ENCODE data around the gene PUM1. TPM values are rescaled to one million over a fixed set of nuclear protein-coding genes. Genes with fewer than 3 reads are reported as not detected.

Gene PUM1
- total RNA-seq, 1 donor from 2014 or later = 143 TPM

DNA sequence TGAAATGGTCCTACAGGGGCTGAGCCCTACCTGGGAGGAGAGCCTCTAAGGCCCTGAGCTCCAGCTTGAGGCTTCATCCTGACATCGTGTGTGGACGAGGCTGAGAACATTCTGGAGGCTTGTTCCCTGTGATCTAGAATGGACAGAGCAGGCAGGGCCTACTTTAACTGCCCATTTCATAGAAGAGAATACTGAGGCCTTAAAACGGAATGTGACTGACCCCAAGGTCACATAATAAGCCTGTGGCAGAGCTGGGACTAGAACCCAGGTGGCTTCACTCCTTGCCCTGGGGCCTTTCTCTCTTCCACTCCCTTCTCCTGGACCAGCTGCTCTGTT lies 151.0 kb downstream of the PUM1 start:
- Histone ChIP-seq H3K36me3 (ENCODE audit: insufficient read depth, low read length) (no peaks in the 10 kb centered on the region), H3K27me3 (ENCODE audit: insufficient read depth, low read length) (no peaks in the 10 kb centered on the region), H3K9me3 (ENCODE audit: insufficient read depth, low read depth, low read length) (no peaks in the 10 kb centered on the region), H3K9ac (ENCODE audit: low read length) (no peak overlapping the region), H3K4me1 (ENCODE audit: insufficient read depth, low read length) (peaks cover 15% of the 10 kb centered on the region), H2AFZ (ENCODE audit: low read depth, low read length) (no peak overlapping the region), H3K79me2 (ENCODE audit: insufficient read depth, low read length) (no peaks in the 10 kb centered on the region), H3K4me2 (ENCODE audit: low read length) (no peak overlapping the region), H4K20me1 (ENCODE audit: insufficient read depth, low read length) (no peaks in the 10 kb centered on the region), H3K27ac (ENCODE audit: low read depth, low read length) (no peak overlapping the region), H3K4me3 (ENCODE audit: insufficient read depth, low read depth, low read length) (no peak overlapping the region)
- no peak overlapping the region for H3K4me3 Mint-ChIP-seq (ENCODE audit: unreplicated experiment)
- FAIRE-seq = no peak
- TF ChIP-seq, protein P1, sequence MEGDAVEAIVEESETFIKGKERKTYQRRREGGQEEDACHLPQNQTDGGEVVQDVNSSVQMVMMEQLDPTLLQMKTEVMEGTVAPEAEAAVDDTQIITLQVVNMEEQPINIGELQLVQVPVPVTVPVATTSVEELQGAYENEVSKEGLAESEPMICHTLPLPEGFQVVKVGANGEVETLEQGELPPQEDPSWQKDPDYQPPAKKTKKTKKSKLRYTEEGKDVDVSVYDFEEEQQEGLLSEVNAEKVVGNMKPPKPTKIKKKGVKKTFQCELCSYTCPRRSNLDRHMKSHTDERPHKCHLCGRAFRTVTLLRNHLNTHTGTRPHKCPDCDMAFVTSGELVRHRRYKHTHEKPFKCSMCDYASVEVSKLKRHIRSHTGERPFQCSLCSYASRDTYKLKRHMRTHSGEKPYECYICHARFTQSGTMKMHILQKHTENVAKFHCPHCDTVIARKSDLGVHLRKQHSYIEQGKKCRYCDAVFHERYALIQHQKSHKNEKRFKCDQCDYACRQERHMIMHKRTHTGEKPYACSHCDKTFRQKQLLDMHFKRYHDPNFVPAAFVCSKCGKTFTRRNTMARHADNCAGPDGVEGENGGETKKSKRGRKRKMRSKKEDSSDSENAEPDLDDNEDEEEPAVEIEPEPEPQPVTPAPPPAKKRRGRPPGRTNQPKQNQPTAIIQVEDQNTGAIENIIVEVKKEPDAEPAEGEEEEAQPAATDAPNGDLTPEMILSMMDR (IDR thresholded peaks at IDR 0.05; ENCODE audit: insufficient read depth, low read depth, low read length) = no peak
- TF ChIP-seq EZH2 (IDR thresholded peaks at IDR 0.05; ENCODE audit: insufficient read depth, low read length) = no peak
- H3K27ac Mint-ChIP-seq (ENCODE audit: unreplicated experiment) = no peak overlapping the region
- no peaks in the 10 kb centered on the region for H3K9me3 Mint-ChIP-seq (ENCODE audit: unreplicated experiment)
- H3K27me3 Mint-ChIP-seq (ENCODE audit: low read depth, unreplicated experiment) = peaks cover 19% of the 10 kb centered on the region
- H3K4me1 Mint-ChIP-seq (ENCODE audit: low read depth, unreplicated experiment) = peaks cover 11% of the 10 kb centered on the region
- H3K36me3 Mint-ChIP-seq (ENCODE audit: low read depth, unreplicated experiment) = no peaks in the 10 kb centered on the region
- DNase-seq (ENCODE audit: low read depth) = no peak

GRCh38 chr1:30912913-30913652 lies 152.4 kb downstream of the PUM1 start:
- no peak overlapping the region for H3K27ac Mint-ChIP-seq (ENCODE audit: unreplicated experiment)
- no peak overlapping the region for H3K4me3 ChIP-seq (ENCODE audit: insufficient read depth, low read depth, low read length)
- H4K20me1 ChIP-seq (ENCODE audit: insufficient read depth, low read length) = no peaks in the 10 kb centered on the region
- H3K36me3 ChIP-seq (ENCODE audit: insufficient read depth, low read length) = no peaks in the 10 kb centered on the region
- DNase-seq (ENCODE audit: low read depth) (no peak), FAIRE-seq (no peak)
- H3K4me1 Mint-ChIP-seq (ENCODE audit: low read depth, unreplicated experiment) = peaks cover 7% of the 10 kb centered on the region
- H2AFZ ChIP-seq (ENCODE audit: low read depth, low read length) = no peak overlapping the region
- peaks cover 19% of the 10 kb centered on the region for H3K27me3 Mint-ChIP-seq (ENCODE audit: low read depth, unreplicated experiment)
- H3K4me2 ChIP-seq (ENCODE audit: low read length) = no peak overlapping the region
- H3K9me3 ChIP-seq (ENCODE audit: insufficient read depth, low read depth, low read length) = no peaks in the 10 kb centered on the region
- H3K79me2 ChIP-seq (ENCODE audit: insufficient read depth, low read length) = no peaks in the 10 kb centered on the region
- H3K27ac ChIP-seq (ENCODE audit: low read depth, low read length) = no peak overlapping the region
- no peak overlapping the region for H3K9ac ChIP-seq (ENCODE audit: low read length)
- peaks cover 15% of the 10 kb centered on the region for H3K4me1 ChIP-seq (ENCODE audit: insufficient read depth, low read length)
- no peak overlapping the region for H3K4me3 Mint-ChIP-seq (ENCODE audit: unreplicated experiment)
- no peaks in the 10 kb centered on the region for H3K27me3 ChIP-seq (ENCODE audit: insufficient read depth, low read length)
- TF ChIP-seq EZH2 (IDR thresholded peaks at IDR 0.05; ENCODE audit: insufficient read depth, low read length) = no peak
- TF ChIP-seq, protein P1 (IDR thresholded peaks at IDR 0.05; ENCODE audit: insufficient read depth, low read depth, low read length) = no peak
- H3K9me3 Mint-ChIP-seq (ENCODE audit: unreplicated experiment) = no peaks in the 10 kb centered on the region
- H3K36me3 Mint-ChIP-seq (ENCODE audit: low read depth, unreplicated experiment) = no peaks in the 10 kb centered on the region

GRCh38 chr1:30912224-30912623 lies 153.3 kb downstream of the PUM1 start:
- peaks cover 22% of the 10 kb centered on the region for H3K4me1 ChIP-seq (ENCODE audit: insufficient read depth, low read length)
- H3K27me3 ChIP-seq (ENCODE audit: insufficient read depth, low read length) = no peaks in the 10 kb centered on the region
- peaks cover 7% of the 10 kb centered on the region for H3K79me2 ChIP-seq (ENCODE audit: insufficient read depth, low read length)
- H2AFZ ChIP-seq (ENCODE audit: low read depth, low read length) = no peak overlapping the region
- H3K4me3 ChIP-seq (ENCODE audit: insufficient read depth, low read depth, low read length) = no peak overlapping the region
- DNase-seq (ENCODE audit: low read depth) (no peak), FAIRE-seq (no peak)
- Mint-ChIP-seq H3K27ac (ENCODE audit: unreplicated experiment) (no peak overlapping the region), H3K36me3 (ENCODE audit: low read depth, unreplicated experiment) (no peaks in the 10 kb centered on the region), H3K4me3 (ENCODE audit: unreplicated experiment) (no peak overlapping the region), H3K4me1 (ENCODE audit: low read depth, unreplicated experiment) (peaks cover 12% of the 10 kb centered on the region), H3K9me3 (ENCODE audit: unreplicated experiment) (no peaks in the 10 kb centered on the region), H3K27me3 (ENCODE audit: low read depth, unreplicated experiment) (peaks cover 19% of the 10 kb centered on the region)
- H3K27ac ChIP-seq (ENCODE audit: low read depth, low read length) = no peak overlapping the region
- no peaks in the 10 kb centered on the region for H3K36me3 ChIP-seq (ENCODE audit: insufficient read depth, low read length)
- peaks cover 7% of the 10 kb centered on the region for H4K20me1 ChIP-seq (ENCODE audit: insufficient read depth, low read length)
- no peaks in the 10 kb centered on the region for H3K9me3 ChIP-seq (ENCODE audit: insufficient read depth, low read depth, low read length)
- no peak overlapping the region for H3K4me2 ChIP-seq (ENCODE audit: low read length)
- no peak for TF ChIP-seq EZH2 (IDR thresholded peaks at IDR 0.05; ENCODE audit: insufficient read depth, low read length)
- TF ChIP-seq, protein P1 (IDR thresholded peaks at IDR 0.05; ENCODE audit: insufficient read depth, low read depth, low read length) = no peak
- H3K9ac ChIP-seq (ENCODE audit: low read length) = no peak overlapping the region

All from astrocyte (in vitro differentiated cells and primary cell).